Stomach (tissue), 9 donors: ENCODE data around the gene IRF6. TPM values are rescaled to one million over a fixed set of nuclear protein-coding genes. Genes with fewer than 3 reads are reported as not detected.

Experiments
- DNase-seq, 2 donors: peaks; one replicate each; pipeline versions ENCODE4 v3.0.0 to v3.0.0-alpha.2; 2013 to 2019
- H3K27ac ChIP-seq, 5 donors: fragments of 200-600 bp in 4 of 5; sonication (generic) in 4 of 5; one replicate each; pipeline ENCODE4 v1.5.1; 2013 to 2019; ENCODE audit warnings: mild to moderate bottlenecking in 1 of 5, moderate library complexity in 1 of 5
- H3K27me3 ChIP-seq, 3 donors: fragments of 200-600 bp; sonication (generic); one replicate each; pipeline ENCODE4 v1.5.1; 2017 to 2019; ENCODE audit warnings: mixed run types in 1 of 3
- H3K36me3 ChIP-seq, 4 donors: fragments of 200-600 bp; sonication (generic); 1 replicate in 3 of 4; 2 replicates in 1 of 4; pipeline ENCODE4 v1.5.1; 2016 to 2019
- H3K4me1 ChIP-seq, 4 donors: fragments of 200-600 bp; sonication (generic); one replicate each; pipeline ENCODE4 v1.5.1; 2016 to 2019
- H3K4me3 ChIP-seq, 4 donors: fragments of 200-600 bp; sonication (generic) in 3 of 4; one replicate each; pipeline ENCODE4 v1.5.1; 2016 to 2019; ENCODE audit warnings: mild to moderate bottlenecking in 1 of 4
- H3K9me3 ChIP-seq, 4 donors: fragments of 200-600 bp; sonication (generic); one replicate each; pipeline ENCODE4 v1.5.1; 2016 to 2019
- EP300 ChIP-seq: sonication (generic); formaldehyde crosslinking; IDR thresholded peaks from one replicate; pipeline ENCODE4 v1.6.1; 2017; ENCODE audit warnings: antibody characterized with exemption
- POLR2A ChIP-seq, 4 donors: fragments of 450-650 bp; IDR thresholded peaks; one replicate each; pipeline ENCODE4 v1.6.1; 2016; ENCODE audit warnings: antibody characterized with exemption in 4 of 4, control low read depth in 2 of 4, mild to moderate bottlenecking in 1 of 4, moderate library complexity in 1 of 4
- POLR2AphosphoS5 ChIP-seq, 3 donors: sonication (generic); formaldehyde crosslinking; IDR thresholded peaks; one replicate each; pipeline ENCODE4 v1.6.1; 2016; ENCODE audit warnings: antibody characterized with exemption in 3 of 3
- WGBS, 5 donors: extraction: QIAGEN DNeasy Blood & Tissue Kit in 3 of 5; methylation state at CpG; one replicate each; pipeline versions ENCODE4 v1.1.5 to v1.1.7; 2013 to 2018; 5-methylcytosine and 5-hydroxymethylcytosine counted together
- intact Hi-C: fragments of 100-400 bp; cut with DNase I; formaldehyde crosslinking; loops from one replicate; pipeline ENCODE4 v1.15.1; 2023; ENCODE audit warnings: low total_unique reads
- polyA plus RNA-seq, 3 donors: library from polyadenylated mRNA; stranded (reverse); fragments of 200-250 nt; gene quantifications; one replicate each; pipeline ENCODE4 v1.2.3, GENCODE V29; 2013
- total RNA-seq, 5 donors: library from RNA; depleted of rRNA; stranded (reverse); fragments of >200 nt; gene quantifications; one replicate each; pipeline versions ENCODE4 v1.1.0 to v1.2.3, GENCODE V29; 2014 to 2016
- TF ChIP-seq, protein P1 (sequence below), 7 experiments: fragments of 450-650 bp in 4 of 7; fragments of 200-600 bp in 3 of 7; sonication (generic) in 3 of 7; IDR thresholded peaks; one replicate each; pipeline ENCODE4 v1.5.1; 2016 to 2019; ENCODE audit warnings: antibody characterized with exemption in 7 of 7, control low read depth in 2 of 7, mild to moderate bottlenecking in 1 of 7
- donor health status: healthy with polysubstance abuse.
- donor health status: Bipolar disorder and iron deficiency.
- donor health status: healthy.

The IRF6 gene
- total and polyA plus RNA-seq, 8 donors, result 11.6 to 64.8 (median 26.5) TPM

DNA sequence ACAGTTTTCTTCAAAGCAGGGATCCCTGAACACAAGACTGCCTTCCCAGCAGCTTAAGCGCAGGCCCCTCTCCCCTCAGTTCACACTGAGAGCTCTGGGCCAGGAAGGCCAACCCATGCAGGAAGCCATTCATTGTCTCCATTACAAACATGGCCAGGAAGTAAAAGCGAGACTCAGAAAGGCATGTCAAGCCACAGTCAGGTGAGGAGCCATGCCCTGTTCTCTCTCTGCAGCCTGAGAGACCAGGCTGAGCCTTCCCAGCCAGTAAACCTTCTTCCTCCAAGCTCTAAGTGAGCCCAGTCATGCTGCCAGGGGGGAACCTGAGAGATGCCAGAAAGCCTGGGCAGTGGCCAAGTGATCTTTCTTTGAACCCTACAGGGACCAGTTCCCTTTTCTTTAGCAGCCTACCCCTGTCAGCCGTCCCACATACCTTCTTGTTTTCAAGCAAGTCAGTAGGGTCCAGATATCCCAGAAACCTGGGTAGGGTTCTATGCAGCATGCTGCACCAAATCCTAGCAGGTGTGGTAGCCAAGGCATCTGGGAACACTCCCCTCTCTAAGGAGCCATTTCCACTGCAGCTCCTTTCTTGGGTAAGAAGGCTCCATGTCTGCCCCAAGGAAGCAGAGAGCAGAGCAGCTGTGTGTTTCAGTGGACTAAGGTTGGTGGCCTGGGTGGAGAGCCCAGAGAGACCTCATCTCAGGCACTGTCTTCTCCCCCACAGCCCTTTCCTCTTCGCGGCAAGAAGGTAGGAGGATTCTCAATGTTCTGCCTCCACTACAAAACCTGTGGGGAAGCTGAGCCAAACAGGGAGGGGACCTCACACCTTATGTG lies 49.1 kb downstream of the IRF6 start:
- intact Hi-C loops, result no loop called here
- Histone ChIP-seq H3K36me3 (peaks cover 0 to 6% (median 0%) of the 10 kb centered on the region in 4 donors), H3K4me3 (peak overlapping the region; percentile 1 to 35 (median 32)), H3K4me1 (peaks cover 0 to 37% (median 9%) of the 10 kb centered on the region in 4 donors), H3K9me3 (no peaks in the 10 kb centered on the region), H3K27ac (peak overlapping the region; percentile 10 to 84 (median 53)), H3K27me3 (no peaks in the 10 kb centered on the region)
- 61 to 70% (median 66%) methylated on average over 5 of the region's 5 CpGs for WGBS, 5 donors
- TF ChIP-seq POLR2AphosphoS5 (IDR thresholded peaks at IDR 0.05) (no peak), EP300 (no peak), POLR2A (IDR thresholded peaks at IDR 0.05) (no peak)
- TF ChIP-seq, protein P1, sequence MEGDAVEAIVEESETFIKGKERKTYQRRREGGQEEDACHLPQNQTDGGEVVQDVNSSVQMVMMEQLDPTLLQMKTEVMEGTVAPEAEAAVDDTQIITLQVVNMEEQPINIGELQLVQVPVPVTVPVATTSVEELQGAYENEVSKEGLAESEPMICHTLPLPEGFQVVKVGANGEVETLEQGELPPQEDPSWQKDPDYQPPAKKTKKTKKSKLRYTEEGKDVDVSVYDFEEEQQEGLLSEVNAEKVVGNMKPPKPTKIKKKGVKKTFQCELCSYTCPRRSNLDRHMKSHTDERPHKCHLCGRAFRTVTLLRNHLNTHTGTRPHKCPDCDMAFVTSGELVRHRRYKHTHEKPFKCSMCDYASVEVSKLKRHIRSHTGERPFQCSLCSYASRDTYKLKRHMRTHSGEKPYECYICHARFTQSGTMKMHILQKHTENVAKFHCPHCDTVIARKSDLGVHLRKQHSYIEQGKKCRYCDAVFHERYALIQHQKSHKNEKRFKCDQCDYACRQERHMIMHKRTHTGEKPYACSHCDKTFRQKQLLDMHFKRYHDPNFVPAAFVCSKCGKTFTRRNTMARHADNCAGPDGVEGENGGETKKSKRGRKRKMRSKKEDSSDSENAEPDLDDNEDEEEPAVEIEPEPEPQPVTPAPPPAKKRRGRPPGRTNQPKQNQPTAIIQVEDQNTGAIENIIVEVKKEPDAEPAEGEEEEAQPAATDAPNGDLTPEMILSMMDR (IDR thresholded peaks at IDR 0.05), result no peak
- peak in 1 of 2 donors; percentile 41 for DNase-seq

DNA sequence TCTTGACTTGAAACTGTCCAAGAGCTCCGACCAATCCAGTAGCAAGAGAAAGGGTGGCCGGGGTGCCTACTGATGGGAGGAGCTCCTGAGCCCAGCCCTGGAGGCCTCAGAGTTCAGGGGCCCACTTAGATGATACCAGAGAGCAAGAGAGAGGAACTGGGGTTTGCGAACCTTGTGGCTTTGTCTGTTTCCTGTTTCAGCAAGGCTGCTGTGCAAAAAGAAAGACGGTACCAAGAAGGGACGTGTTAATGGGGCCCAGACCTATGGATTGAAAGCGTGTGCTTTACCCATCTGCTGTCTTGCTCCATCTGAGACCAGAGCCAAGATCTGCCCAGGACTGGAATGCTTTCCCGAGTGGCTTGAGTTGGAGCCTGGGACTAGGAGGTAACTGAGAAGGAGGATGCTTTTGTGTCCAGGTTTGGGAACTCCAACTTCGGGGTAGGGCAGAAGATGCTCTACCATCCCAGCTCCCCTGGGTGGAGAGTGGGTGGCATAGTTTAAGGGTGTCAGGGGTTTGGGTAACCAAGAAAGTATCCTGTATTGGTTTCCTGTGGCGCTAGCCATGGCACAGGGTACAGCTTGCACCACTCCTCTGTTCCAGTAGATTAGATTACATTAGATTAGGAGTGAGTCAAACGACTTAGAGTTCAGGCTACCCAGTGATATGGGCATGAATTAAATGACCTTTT lies 49.9 kb downstream of the IRF6 start, which contains the start of gene TRAF3IP3:
TSS of gene TRAF3IP3 (plus strand) at position 128 of the 689 bp plus-strand sequence. CDS start 3,987 bp downstream, outside the sequence.
- no peaks in the 10 kb centered on the region for H3K27me3 ChIP-seq
- intact Hi-C loops, result no loop called here
- H3K4me1 ChIP-seq, result peaks cover 0 to 35% (median 6%) of the 10 kb centered on the region in 4 donors
- H3K4me3 ChIP-seq, result peak within 1 kb of the TSS; percentile 1 to 35 (median 32)
- H3K27ac ChIP-seq, result peak within 1 kb of the TSS; percentile 25 to 84 (median 53)
- H3K9me3 ChIP-seq, result no peaks in the 10 kb centered on the region
- TF ChIP-seq POLR2AphosphoS5 (IDR thresholded peaks at IDR 0.05) (peak in 1 of 3 donors; percentile 4), EP300 (no peak), POLR2A (IDR thresholded peaks at IDR 0.05) (no peak)
- WGBS, 5 donors, result 45 to 64% (median 57%) methylated on average over 10 of the region's 10 CpGs
- DNase-seq, result peak; percentile 52 to 69
- peaks cover 0 to 6% (median 0%) of the 10 kb centered on the region in 4 donors for H3K36me3 ChIP-seq

DNA sequence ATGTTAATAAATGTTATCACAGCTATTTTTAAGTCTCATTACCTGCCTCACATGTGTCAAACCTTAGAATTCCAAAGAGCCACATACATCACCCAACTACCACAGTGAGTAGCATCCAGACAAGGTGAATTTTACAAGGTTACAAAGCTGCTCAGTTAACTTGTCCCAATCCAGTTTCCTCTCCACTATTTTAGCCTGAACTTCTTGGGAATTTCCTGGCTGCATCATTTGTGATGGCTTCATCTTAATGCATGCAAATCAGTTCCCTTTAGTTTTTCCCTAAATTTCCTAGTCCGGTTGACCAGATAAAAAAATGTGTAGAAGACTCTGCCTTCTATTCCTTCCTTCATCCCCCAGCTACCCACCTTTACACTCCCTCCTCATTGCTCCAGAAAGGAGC lies 50.7 kb downstream of the IRF6 start:
- WGBS, 5 donors, result 76 to 89% (median 85%) methylated on average over 1 of the region's 1 CpG
- Histone ChIP-seq H3K4me3 (no peak overlapping the region), H3K36me3 (peaks cover 0 to 5% (median 0%) of the 10 kb centered on the region in 4 donors), H3K27me3 (no peaks in the 10 kb centered on the region), H3K27ac (peak overlapping the region in 4 of 5 donors; percentile 11 to 84 (median 66)), H3K4me1 (peaks cover 0 to 27% (median 3%) of the 10 kb centered on the region in 4 donors), H3K9me3 (no peaks in the 10 kb centered on the region)
- TF ChIP-seq POLR2A (IDR thresholded peaks at IDR 0.05) (no peak), EP300 (no peak), POLR2AphosphoS5 (IDR thresholded peaks at IDR 0.05) (no peak)
- TF ChIP-seq, protein P1 (IDR thresholded peaks at IDR 0.05), result no peak
- intact Hi-C loops, result no loop called here
- no peak for DNase-seq

DNA sequence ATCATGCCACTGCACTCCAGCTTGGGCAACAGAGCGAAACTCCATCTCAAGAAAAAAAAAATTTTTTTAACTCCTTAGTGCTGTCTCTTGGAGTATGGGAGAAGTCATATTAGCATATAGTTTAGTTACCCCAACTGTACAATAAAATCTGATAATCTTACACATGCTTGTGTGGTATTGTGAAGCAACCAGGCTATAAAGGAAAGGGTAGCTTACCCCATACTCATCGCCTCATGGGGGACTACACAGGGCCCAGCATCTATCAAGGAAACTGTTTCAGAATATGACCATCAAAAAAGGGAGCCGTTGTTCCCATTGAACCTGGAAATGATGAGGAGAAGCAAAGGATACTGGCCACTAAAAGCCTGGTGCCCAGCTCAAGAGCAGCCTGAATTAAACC lies 53.1 kb downstream of the IRF6 start:
- Histone ChIP-seq H3K4me3 (no peak overlapping the region), H3K36me3 (no peaks in the 10 kb centered on the region), H3K27ac (no peak overlapping the region), H3K4me1 (peaks cover 0 to 29% (median 7%) of the 10 kb centered on the region in 4 donors), H3K27me3 (no peaks in the 10 kb centered on the region), H3K9me3 (no peaks in the 10 kb centered on the region)
- DNase-seq, result no peak
- intact Hi-C loops, result no loop called here
- whole genome bisulfite sequencing, 5 donors, result 73 to 94% (median 89%) methylated on average over 3 of the region's 3 CpGs
- TF ChIP-seq POLR2A (IDR thresholded peaks at IDR 0.05), result no peak
- TF ChIP-seq, protein P1 (IDR thresholded peaks at IDR 0.05), result no peak
- TF ChIP-seq EP300, result no peak
